ENCODE results near the gene LRRC75A. TPM values are rescaled to one million over a fixed set of nuclear protein-coding genes. Genes with fewer than 3 reads are reported as not detected.

LRRC75A gene
- total and polyA plus RNA-seq, 2 donors (not counting 3 experiments of a cell fraction or from before 2014, with no cell fraction given), result 3.7 to 6.1 TPM

DNA sequence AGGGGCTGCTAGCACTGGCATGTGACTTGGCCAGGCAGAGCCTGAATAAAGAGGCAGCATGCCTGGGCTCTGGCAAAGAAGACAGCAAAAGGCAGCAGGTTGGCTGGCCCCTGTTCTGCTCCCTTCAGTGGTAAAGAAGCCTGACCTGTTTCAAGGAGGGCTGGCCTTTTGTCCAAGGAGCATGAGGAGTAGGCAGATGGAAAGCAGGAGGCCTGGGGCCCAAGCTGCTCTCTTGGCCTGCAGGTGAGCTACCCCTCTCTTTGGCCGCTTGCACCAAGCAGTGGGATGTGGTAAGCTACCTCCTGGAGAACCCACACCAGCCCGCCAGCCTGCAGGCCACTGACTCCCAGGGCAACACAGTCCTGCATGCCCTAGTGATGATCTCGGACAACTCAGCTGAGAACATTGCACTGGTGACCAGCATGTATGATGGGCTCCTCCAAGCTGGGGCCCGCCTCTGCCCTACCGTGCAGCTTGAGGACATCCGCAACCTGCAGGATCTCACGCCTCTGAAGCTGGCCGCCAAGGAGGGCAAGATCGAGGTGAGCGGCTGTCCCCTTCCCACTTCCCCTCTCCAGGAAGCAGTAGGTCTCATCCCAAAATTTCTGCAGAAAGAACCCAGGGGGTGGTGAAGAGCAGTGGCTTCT, 68.6 kb downstream of the LRRC75A start:
- FAIRE-seq, result no peak
- Histone ChIP-seq H3K79me2 (ENCODE audit: control insufficient read depth, insufficient read depth, low read length) (no peaks in the 10 kb centered on the region), H4K20me1 (replicated peaks; ENCODE audit: control insufficient read depth, extremely low read depth, insufficient read depth, low read length) (no peaks in the 10 kb centered on the region), H3K4me2 (ENCODE audit: insufficient read depth, low read length) (no peak overlapping the region), H2AFZ (ENCODE audit: low read depth, low read length) (no peak overlapping the region), H3K4me1 (ENCODE audit: control insufficient read depth, extremely low read depth, insufficient read depth, low read length) (peaks cover 18% of the 10 kb centered on the region), H3K9me3 (replicated peaks; ENCODE audit: control insufficient read depth, insufficient read depth, low read length) (no peaks in the 10 kb centered on the region), H3K27ac (ENCODE audit: insufficient read depth, low read depth, low read length) (no peak overlapping the region), H3K4me3 (replicated peaks in 1 of 3; ENCODE audit: insufficient read depth in 1 of 3, low read depth in 1 of 3, low read length in 3 of 3) (no peak overlapping the region), H3K9me1 (replicated peaks; ENCODE audit: control insufficient read depth, extremely low read depth, insufficient read depth, low read length) (no peaks in the 10 kb centered on the region), H3K27me3 (ENCODE audit: control insufficient read depth in 2 of 2, insufficient read depth in 2 of 2, low read length in 2 of 2) (no peaks in the 10 kb centered on the region), H3K36me3 (ENCODE audit: control insufficient read depth in 2 of 2, extremely low read depth in 1 of 2, insufficient read depth in 2 of 2, low read length in 2 of 2) (no peaks in the 10 kb centered on the region), H3K9ac (replicated peaks; ENCODE audit: extremely low read depth, insufficient read depth, low read length) (no peak overlapping the region)
- dilution Hi-C loops (cut with MboI; ENCODE audit: extremely low pct_ligation_motif_present, low sequenced_read_pairs) (no loop called here), intact Hi-C loops (cut with micrococcal nuclease) (no loop called here)
- DNase-seq (ENCODE audit: low read depth, low spot score), result no peak
- no TSS peak for BruUV-seq (replicated peaks)
- ChIA-PET CTCF (interaction anchor here (0.7 kb wide), 1 partner anchor 15 kb away, joined by 3 read pairs; no protein-coding TSS in a partner anchor), POLR2A (no interaction called here)
- no peak for TF ChIP-seq POLR2A (IDR thresholded peaks at IDR 0.05; ENCODE audit: low read depth, low read length)

DNA sequence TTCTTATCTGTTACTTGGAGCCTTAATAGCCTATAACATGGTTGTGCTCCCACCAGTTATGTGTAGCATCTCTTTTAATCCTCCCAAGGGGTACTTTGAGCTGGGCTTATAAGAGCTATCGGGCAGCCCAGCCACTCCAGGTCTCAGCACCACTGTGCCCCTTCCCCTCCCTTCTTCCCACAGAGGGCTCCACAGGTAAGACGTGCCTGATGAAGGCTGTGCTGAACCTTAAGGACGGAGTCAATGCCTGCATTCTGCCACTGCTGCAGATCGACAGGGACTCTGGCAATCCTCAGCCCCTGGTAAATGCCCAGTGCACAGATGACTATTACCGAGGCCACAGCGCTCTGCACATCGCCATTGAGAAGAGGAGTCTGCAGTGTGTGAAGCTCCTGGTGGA, 69.6 kb downstream of the LRRC75A start:
- H3K36me3 ChIP-seq (ENCODE audit: control insufficient read depth in 2 of 2, extremely low read depth in 1 of 2, insufficient read depth in 2 of 2, low read length in 2 of 2), result no peaks in the 10 kb centered on the region
- H3K4me2 ChIP-seq (ENCODE audit: insufficient read depth, low read length), result no peak overlapping the region
- ChIA-PET CTCF (interaction anchor here (0.8 kb wide), 1 partner anchor 99 kb away, joined by 3 read pairs; no protein-coding TSS in a partner anchor), POLR2A (no interaction called here)
- FAIRE-seq (no peak), DNase-seq (ENCODE audit: low read depth, low spot score) (no peak)
- H3K4me3 ChIP-seq (replicated peaks in 1 of 3; ENCODE audit: insufficient read depth in 1 of 3, low read depth in 1 of 3, low read length in 3 of 3), result no peak overlapping the region
- no peak for TF ChIP-seq FOS (IDR thresholded peaks at IDR 0.05; ENCODE audit: borderline replicate concordance, insufficient read depth, low read length)
- TF ChIP-seq JUN (IDR thresholded peaks at IDR 0.05; ENCODE audit: borderline replicate concordance, insufficient read depth, insufficient read length, low read depth), result no peak
- TF ChIP-seq EZH2 (IDR thresholded peaks at IDR 0.05; ENCODE audit: borderline replicate concordance, low read depth, low read length, severe bottlenecking), result no peak
- no peak for TF ChIP-seq GATA2 (IDR thresholded peaks at IDR 0.05; ENCODE audit: insufficient read depth, insufficient read length, low read depth, low read length)
- TF ChIP-seq MYC (IDR thresholded peaks at IDR 0.05; ENCODE audit: low read depth, low read length), result no peak
- no peak for TF ChIP-seq MAX (IDR thresholded peaks at IDR 0.05; ENCODE audit: insufficient read depth, insufficient read length)
- no peak for TF ChIP-seq POLR2AphosphoS5 (IDR thresholded peaks at IDR 0.05; ENCODE audit: insufficient read depth, low read depth, low read length)
- no peak for TF ChIP-seq CTCF (IDR thresholded peaks at IDR 0.05; ENCODE audit: extremely low read depth in 1 of 2, insufficient read depth in 1 of 2, low read depth in 1 of 2, low read length in 2 of 2)
- TF ChIP-seq POLR2A (IDR thresholded peaks at IDR 0.05; ENCODE audit: low read depth, low read length), result no peak
- no TSS peak for BruUV-seq (replicated peaks)
- H3K27ac ChIP-seq (ENCODE audit: insufficient read depth, low read depth, low read length), result no peak overlapping the region
- H3K9ac ChIP-seq (replicated peaks; ENCODE audit: extremely low read depth, insufficient read depth, low read length), result no peak overlapping the region
- intact Hi-C loops (cut with micrococcal nuclease) (no loop called here), dilution Hi-C loops (cut with MboI; ENCODE audit: extremely low pct_ligation_motif_present, low sequenced_read_pairs) (no loop called here)
- H2AFZ ChIP-seq (ENCODE audit: low read depth, low read length), result no peak overlapping the region
- no peaks in the 10 kb centered on the region for H3K9me3 ChIP-seq (replicated peaks; ENCODE audit: control insufficient read depth, insufficient read depth, low read length)
- H4K20me1 ChIP-seq (replicated peaks; ENCODE audit: control insufficient read depth, extremely low read depth, insufficient read depth, low read length), result no peaks in the 10 kb centered on the region
- H3K27me3 ChIP-seq (ENCODE audit: control insufficient read depth in 2 of 2, insufficient read depth in 2 of 2, low read length in 2 of 2), result no peaks in the 10 kb centered on the region
- peaks cover 23% of the 10 kb centered on the region for H3K4me1 ChIP-seq (ENCODE audit: control insufficient read depth, extremely low read depth, insufficient read depth, low read length)
- no peaks in the 10 kb centered on the region for H3K79me2 ChIP-seq (ENCODE audit: control insufficient read depth, insufficient read depth, low read length)
- no peaks in the 10 kb centered on the region for H3K9me1 ChIP-seq (replicated peaks; ENCODE audit: control insufficient read depth, extremely low read depth, insufficient read depth, low read length)

Measured in endothelial cell of umbilical vein (primary cell).